Lung (tissue), 12 donors: ENCODE results near the gene C4A. TPM values are rescaled to one million over a fixed set of nuclear protein-coding genes. Genes with fewer than 3 reads are reported as not detected.
"Not testable (repeated sequence)": the region's sequence is repeated elsewhere in the genome, so short reads cannot be mapped to it uniquely, and the experiment has no call there.

Experiments
- ATAC-seq: fragments of 200-7000 bp; cut with Tn5 transposase; one replicate; pipeline ENCODE4 v1.9.1; 2020; ENCODE audit warnings: moderate number of reproducible peaks; ENCODE audit not compliant: insufficient read depth, low FRiP score
- DNase-seq, 3 donors: peaks; one replicate each; pipeline ENCODE4 v3.0.0-alpha.2; 2013 to 2017
- H3K27ac ChIP-seq, 2 donors: one replicate each; pipeline ENCODE4 v1.5.1; 2013; ENCODE audit warnings: mild to moderate bottlenecking in 2 of 2, moderate library complexity in 2 of 2, control low read depth in 1 of 2, inconsistent platforms in 1 of 2, low read depth in 1 of 2, low read length in 1 of 2
- H3K27me3 ChIP-seq, 3 donors: one replicate each; pipeline ENCODE4 v1.5.1; 2013; ENCODE audit warnings: low read length in 2 of 3; ENCODE audit not compliant: control insufficient read depth in 3 of 3, insufficient read depth in 3 of 3
- H3K36me3 ChIP-seq, 4 donors: one replicate each; pipeline ENCODE4 v1.5.1; 2013; ENCODE audit warnings: low read length in 4 of 4, mild to moderate bottlenecking in 1 of 4, moderate library complexity in 1 of 4; ENCODE audit not compliant: control insufficient read depth in 4 of 4, insufficient read depth in 4 of 4
- H3K4me1 ChIP-seq, 5 donors: one replicate each; pipeline ENCODE4 v1.5.1; 2013; ENCODE audit warnings: low read length in 5 of 5, mild to moderate bottlenecking in 2 of 5, moderate library complexity in 1 of 5; ENCODE audit not compliant: control insufficient read depth in 5 of 5, insufficient read depth in 5 of 5
- H3K4me3 ChIP-seq: one replicate; pipeline ENCODE4 v1.5.1; 2013; ENCODE audit warnings: mild to moderate bottlenecking, control low read depth, moderate library complexity
- H3K9ac ChIP-seq, 2 donors: one replicate each; pipeline ENCODE4 v1.5.1; 2013; ENCODE audit warnings: low read length in 2 of 2, control low read depth in 1 of 2; ENCODE audit not compliant: insufficient read depth in 1 of 2
- H3K9me3 ChIP-seq, 4 donors: one replicate each; pipeline ENCODE4 v1.5.1; 2013; ENCODE audit warnings: low read length in 3 of 4, mild to moderate bottlenecking in 1 of 4, moderate library complexity in 1 of 4; ENCODE audit not compliant: control insufficient read depth in 4 of 4, insufficient read depth in 3 of 4
- CTCF ChIP-seq: IDR thresholded peaks from 2 replicates; pipeline ENCODE4 v1.5.1; 2012; ENCODE audit warnings: mild to moderate bottlenecking; ENCODE audit errors: control extremely low read depth, extremely low read depth
- WGBS, 2 donors: extraction: QIAGEN DNeasy Blood & Tissue Kit; methylation state at CpG; one replicate each; pipeline ENCODE4 v1.1.7; 2013; 5-methylcytosine and 5-hydroxymethylcytosine counted together
- polyA plus RNA-seq, 2 donors: library from polyadenylated mRNA; stranded (reverse); fragments of 200-250 nt; gene quantifications; one replicate each; pipeline ENCODE4 v1.2.1, GENCODE V29; 2013
- total RNA-seq, 2 donors: library from RNA; depleted of rRNA in 1 of 2; stranded (reverse); fragments of >200 nt in 1 of 2; gene quantifications; one replicate each; pipeline ENCODE4 v1.2.1, GENCODE V29; 2014 to 2021
- donor health status: control.
- donor health status: control.
- donor health status: Bipolar disorder and iron deficiency.
- donor health status: healthy.
- donor health status: DM: yes; HTN: yes; CAD: no.

The C4A gene
- total and polyA plus RNA-seq, 4 donors: 48.3 to 284 (median 133) TPM

- 93% methylated on average over 5 of the region's 5 CpGs for WGBS, 2 donors
- H3K4me3 ChIP-seq: no peak overlapping the region
- TF ChIP-seq CTCF: no peak
- H3K9ac ChIP-seq: no peak overlapping the region
- H3K27ac ChIP-seq: no peak overlapping the region
- no peak for ATAC-seq
- peaks cover 0 to 10% (median 7%) of the 10 kb centered on the region in 4 donors for H3K36me3 ChIP-seq
- H3K27me3 ChIP-seq: no peaks in the 10 kb centered on the region
- no peak for DNase-seq
- no peaks in the 10 kb centered on the region for H3K4me1 ChIP-seq
- no peaks in the 10 kb centered on the region for H3K9me3 ChIP-seq
Measured at GRCh38 chr6:31978831-31979230, 3.0 kb upstream of the C4A start.

- no peak overlapping the region for H3K27ac ChIP-seq
Measured at GRCh38 chr6:31979238-31979898, 2.5 kb upstream of the C4A start.

GRCh38 chr6:31980195-31980876 is 1.5 kb upstream of the C4A start:
- not testable (repeated sequence) for H3K9me3 ChIP-seq, H3K27me3 ChIP-seq, H3K27ac ChIP-seq, H3K4me1 ChIP-seq, H3K4me3 ChIP-seq, H3K9ac ChIP-seq, ATAC-seq, DNase-seq
- 94 to 95% methylated on average over 12 to 13 of the region's 13 CpGs for WGBS, 2 donors
- peaks cover 0 to 10% (median 7%) of the 10 kb centered on the region in 4 donors for H3K36me3 ChIP-seq

More at GRCh38 chr6:31979238-31979898, 2.5 kb upstream of the C4A start:
- DNase-seq: no peak
- no peaks in the 10 kb centered on the region for H3K9me3 ChIP-seq
- no peak for ATAC-seq
- no peak for TF ChIP-seq CTCF
- no peak overlapping the region for H3K9ac ChIP-seq
- H3K4me1 ChIP-seq: no peaks in the 10 kb centered on the region
- WGBS, 2 donors: 90 to 92% methylated on average over 3 of the region's 3 CpGs
- H3K4me3 ChIP-seq: no peak overlapping the region
- peaks cover 0 to 10% (median 7%) of the 10 kb centered on the region in 4 donors for H3K36me3 ChIP-seq
- H3K27me3 ChIP-seq: no peaks in the 10 kb centered on the region

DNA sequence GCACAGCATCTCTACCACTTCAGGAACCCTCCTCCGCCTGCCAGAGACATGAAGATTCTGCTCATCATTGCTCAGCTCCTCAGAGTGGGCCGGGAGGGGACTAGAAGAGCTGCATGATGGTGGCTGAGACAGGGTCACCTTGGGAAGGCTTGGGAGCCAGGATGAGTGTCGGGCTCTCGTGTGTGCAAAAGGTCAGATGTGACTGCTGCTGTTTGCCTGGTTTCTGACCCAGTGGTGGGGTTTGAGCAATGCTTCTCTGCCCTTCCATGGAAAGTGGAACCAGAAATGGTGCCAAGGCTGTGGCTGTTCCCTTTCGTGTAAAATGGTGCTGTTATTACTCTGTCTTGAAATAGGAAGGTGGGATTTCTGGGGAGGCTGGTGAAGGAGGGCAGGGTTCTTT is 859 bp upstream of the C4A start:
- WGBS, 2 donors: no CpG with 5 or more reads among the region's 5 CpGs

DNA sequence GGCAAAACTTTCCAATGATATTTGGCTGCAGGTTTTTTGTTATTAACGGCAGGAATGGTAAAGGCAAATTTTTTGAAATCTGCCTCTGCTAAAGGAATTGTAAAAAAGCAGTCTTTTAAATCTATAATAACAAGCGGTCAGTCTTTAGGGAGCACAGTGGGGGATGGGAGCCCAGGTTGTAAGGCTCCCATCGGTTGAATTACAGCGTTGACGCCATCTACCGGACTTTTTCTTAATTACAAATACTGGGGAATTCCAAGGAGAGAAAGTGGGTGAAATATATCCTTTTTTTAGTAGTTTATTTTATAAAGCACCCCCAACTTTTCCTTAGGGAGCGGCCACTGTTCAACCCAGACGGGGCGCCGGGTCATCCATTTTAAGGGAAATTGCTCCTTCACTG is 7.5 kb downstream of the C4A start:
- ATAC-seq, DNase-seq, H3K27me3 ChIP-seq, H3K27ac ChIP-seq, H3K4me3 ChIP-seq, H3K4me1 ChIP-seq, H3K9ac ChIP-seq, H3K36me3 ChIP-seq, H3K9me3 ChIP-seq: not testable (repeated sequence)
- WGBS, 2 donors: no CpG with 5 or more reads among the region's 10 CpGs

More for the DNA sequence above, 859 bp upstream of the C4A start:
- peaks cover 0 to 10% (median 7%) of the 10 kb centered on the region in 4 donors for H3K36me3 ChIP-seq
- not testable (repeated sequence) for H3K4me1 ChIP-seq, ATAC-seq, H3K4me3 ChIP-seq, H3K27me3 ChIP-seq, H3K9me3 ChIP-seq, H3K9ac ChIP-seq, DNase-seq, H3K27ac ChIP-seq

DNA sequence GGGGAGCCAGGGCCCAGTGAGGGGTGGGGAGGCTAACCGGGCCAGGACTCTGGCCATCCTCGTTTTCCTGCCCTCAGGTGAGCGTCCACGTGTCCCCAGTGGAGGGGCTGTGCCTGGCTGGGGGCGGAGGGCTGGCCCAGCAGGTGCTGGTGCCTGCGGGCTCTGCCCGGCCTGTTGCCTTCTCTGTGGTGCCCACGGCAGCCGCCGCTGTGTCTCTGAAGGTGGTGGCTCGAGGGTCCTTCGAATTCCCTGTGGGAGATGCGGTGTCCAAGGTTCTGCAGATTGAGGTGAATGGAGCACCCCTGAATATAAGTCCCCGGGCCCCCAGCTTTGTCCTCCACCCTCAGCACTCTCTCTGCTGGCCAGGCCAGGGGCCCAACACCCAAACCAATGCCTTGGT is 12.6 kb downstream of the C4A start:
- not testable (repeated sequence) for H3K4me1 ChIP-seq, DNase-seq, H3K27ac ChIP-seq, H3K9me3 ChIP-seq, H3K36me3 ChIP-seq, H3K9ac ChIP-seq, H3K4me3 ChIP-seq, H3K27me3 ChIP-seq, ATAC-seq
- 97 to 100% methylated on average over 7 to 9 of the region's 14 CpGs for WGBS, 2 donors
